Bone marrow (tissue), 2 donors: ENCODE data around the gene PYY.
"Not testable (repeated sequence)": the region's sequence is repeated elsewhere in the genome, so short reads cannot be mapped to it uniquely, and the experiment has no call there.

ENCODE experiments used
- DNase-seq, 2 donors: peaks; one replicate each; lab custom pipeline; 2025; lab: John Stamatoyannopoulos, UW

PYY gene

GRCh38 chr17:43945074-43945829, 8.5 kb downstream of the PYY start:
- no peak for DNase-seq

- DNase-seq = no peak
Measured at GRCh38 chr17:43942051-43942685, 11.6 kb downstream of the PYY start, which contains the start of gene PPY. Gene PPY, minus strand, starts transcription at chr17:43942476. Its CDS starts 822 bp downstream, at chr17:43941654.

- DNase-seq = no peak
Measured at GRCh38 chr17:43940630-43941029, 13.1 kb downstream of the PYY start.

GRCh38 chr17:43939886-43940285, 13.9 kb downstream of the PYY start:
- DNase-seq = no peak

DNA sequence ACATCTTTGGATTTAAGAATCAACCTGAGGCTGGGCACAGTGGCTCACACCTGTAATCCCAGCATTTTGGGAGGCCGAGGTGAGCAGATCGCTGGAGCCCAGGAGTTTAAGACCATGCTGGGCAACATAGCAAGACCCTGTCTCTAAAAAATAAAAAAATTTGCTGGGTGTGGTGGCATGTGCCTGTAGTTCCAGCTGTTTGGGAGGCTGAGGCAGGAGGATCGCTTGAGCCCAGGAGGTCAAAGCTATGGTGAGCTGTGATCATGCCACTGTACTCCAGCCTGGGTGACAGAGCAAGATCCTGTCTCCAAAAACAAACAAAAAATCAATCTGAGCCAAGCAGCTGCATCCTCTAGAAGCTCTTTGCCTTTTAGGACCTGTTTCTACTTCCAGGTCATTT, 14.3 kb downstream of the PYY start:
- DNase-seq = not testable (repeated sequence)

DNA sequence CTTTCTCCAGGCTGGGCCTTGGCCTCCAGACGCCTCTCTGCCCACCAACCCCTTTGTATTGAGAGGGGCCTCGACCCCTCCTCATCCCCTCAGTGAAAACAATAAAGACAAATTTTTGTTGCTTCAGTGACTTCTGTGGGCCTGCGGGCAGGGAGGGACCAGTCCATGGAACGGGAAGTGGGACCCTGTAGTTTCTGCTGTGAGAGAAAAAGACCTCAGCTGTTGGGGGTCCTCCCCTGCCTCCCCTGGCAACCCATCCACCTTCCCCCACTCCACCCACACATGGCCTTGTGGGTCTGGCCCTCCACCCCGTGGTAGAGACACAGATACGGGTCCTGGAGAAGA, 14.9 kb downstream of the PYY start:
- DNase-seq = no peak

DNA sequence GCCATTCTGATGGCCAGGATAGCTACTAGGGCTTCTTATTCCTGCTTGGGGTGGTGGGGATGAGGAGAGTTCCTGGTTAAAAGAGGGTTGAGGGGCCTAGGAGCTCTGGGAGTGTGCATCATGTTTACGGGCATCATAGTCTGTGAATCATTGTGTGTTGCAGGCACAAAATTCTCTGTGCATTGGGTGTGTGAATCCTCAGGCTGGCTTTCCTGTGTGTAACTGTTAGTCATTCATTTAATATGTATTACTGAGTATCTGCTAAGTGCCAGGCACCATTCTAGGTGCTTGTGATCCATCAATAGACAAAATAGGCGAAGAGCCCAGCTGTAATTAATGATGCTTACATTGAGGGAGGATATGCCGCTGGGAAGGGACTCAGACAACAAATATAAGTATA, 17.3 kb downstream of the PYY start:
- DNase-seq = no peak

GRCh38 chr17:43935926-43936261, 17.8 kb downstream of the PYY start:
- DNase-seq = no peak

- no peak for DNase-seq
Measured at GRCh38 chr17:43935204-43935925, 18.4 kb downstream of the PYY start.

- DNase-seq = no peak
Measured at GRCh38 chr17:43932923-43933322, 20.8 kb downstream of the PYY start.

DNA sequence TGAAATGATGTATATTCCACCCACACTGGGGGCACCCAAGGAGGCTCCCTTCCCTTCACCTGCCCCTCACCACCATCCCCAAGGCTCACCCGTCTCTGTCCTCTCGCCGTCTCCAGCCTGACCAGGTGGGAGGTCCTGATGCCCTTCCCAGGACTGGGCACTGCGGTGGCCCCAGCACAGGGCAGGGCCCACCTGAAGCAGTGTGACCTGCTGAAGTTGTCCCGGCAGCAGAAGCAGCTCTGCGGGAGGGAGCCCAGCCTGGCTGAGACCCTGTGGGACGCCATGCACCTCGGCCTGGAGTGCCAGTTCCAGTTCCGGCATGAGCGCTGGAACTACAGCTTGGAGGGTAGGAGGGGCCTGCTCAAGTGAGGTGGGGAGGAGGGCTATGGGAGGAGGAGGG, 21.4 kb downstream of the PYY start:
- no peak for DNase-seq

GRCh38 chr17:43931062-43931571, 22.6 kb downstream of the PYY start:
- DNase-seq = no peak

DNA sequence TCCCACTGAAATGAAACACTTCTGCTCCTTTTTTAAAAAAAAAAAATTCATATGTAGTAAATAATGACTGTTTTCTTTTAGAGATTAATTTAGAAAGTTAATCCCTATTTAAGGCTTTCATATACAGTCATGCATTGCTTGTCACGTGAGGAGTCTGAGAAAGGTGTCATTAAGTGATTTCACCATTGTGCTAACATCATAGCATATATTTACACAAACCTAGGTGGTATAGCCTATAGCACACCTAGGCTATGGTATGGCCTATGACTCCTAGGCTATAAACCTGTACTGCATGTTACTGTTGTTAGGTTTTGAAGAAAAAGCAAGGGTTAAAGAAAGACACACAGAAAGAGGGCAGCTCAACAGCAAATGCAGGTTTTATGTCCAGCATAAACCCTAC, 25.1 kb downstream of the PYY start:
- no peak for DNase-seq

GRCh38 chr17:43927929-43928328, 25.8 kb downstream of the PYY start:
- DNase-seq = not testable (repeated sequence)

DNA sequence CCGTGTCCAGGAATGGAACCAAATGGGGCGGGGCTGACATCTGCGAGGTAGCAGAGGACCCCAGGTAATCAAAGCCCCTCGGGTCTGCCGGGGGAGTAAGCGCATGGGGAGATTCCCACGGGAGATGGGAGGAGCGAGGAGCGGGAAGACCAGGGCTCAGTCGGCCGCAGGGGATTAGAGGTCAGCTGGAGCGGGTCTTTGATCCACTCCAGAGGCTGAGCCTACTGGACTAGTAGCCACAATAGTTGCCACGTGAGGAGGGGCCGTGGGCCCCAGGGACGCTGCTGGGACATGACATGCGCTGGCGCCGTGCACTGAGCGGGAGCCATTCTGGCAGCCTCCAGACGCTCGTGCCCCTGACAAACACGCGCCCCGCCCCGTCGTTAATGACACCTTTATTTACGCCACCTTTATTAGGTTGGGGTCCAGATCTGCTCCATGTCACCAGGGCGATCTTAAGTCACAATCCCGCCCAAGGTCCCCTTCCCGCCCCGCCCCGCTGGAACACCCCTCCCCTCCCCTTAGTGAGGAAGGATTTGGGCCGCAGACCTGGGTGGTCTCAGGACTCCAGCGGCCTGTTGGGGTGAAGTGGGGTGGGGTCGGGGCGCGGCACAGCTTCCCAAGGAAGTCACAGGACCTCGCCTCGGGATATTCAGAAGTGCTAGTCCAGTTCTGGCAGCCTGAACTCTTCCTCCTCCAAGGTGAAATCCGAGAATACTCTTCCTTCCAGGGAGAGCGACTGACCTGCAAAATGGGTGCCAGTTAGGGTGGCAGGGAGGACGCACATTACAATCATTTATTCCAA, 26.5 kb downstream of the PYY start:
- no peak for DNase-seq

DNA sequence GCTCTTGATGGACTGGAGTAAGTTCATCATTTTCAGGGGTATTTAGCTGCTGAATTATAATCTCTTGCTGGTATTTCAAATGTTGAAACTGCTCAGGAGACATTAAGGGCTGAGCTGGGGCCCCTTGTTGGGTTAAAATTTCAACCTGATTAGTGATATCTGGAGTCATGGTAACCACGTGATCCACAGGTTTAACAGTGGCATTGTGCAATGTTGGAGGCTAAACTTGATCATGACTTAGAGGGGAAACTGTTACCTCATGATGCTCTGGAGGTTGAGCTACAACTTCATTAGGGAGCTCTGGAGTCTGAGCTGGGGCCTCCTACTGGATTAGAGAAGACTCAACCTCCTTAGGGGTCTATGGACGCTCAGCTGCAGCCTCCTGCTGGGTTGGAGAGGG, 29.2 kb downstream of the PYY start:
- DNase-seq = no peak

DNA sequence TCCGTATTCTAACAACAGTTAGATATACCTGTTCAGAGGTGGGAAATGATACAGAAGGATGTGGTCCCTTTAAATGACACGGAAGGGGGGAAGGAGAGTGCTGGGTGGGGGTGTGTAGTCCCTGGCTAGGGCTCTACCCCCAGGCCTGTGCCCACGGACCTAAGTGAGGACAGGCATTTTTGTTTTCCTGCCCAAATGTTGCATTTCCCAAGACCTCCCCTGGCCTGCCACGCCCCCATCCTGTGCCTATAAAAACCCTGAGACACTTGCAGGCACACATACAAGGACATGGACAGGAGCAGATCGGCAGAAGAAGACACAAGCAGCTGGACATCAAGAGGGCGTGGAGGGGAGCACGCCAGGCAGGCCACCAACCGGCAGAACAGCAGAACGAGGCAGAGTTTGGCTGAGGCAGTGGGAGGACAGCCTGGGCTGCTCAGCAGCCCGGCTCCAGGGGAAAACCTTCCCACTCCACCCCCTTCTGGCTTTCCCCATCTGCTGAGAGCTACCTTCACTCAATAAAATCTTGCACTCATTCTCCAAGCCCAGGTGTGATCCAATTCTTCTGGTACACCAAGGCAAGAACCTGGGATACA, 33.1 kb downstream of the PYY start:
- no peak for DNase-seq

- DNase-seq = no peak
Measured at GRCh38 chr17:43918026-43918389, 35.7 kb downstream of the PYY start.

- peak; percentile 18 to 30 for DNase-seq
Measured at GRCh38 chr17:43917348-43918025, 36.3 kb downstream of the PYY start.

- DNase-seq = no peak
Measured at GRCh38 chr17:43917016-43917347, 36.8 kb downstream of the PYY start.

DNA sequence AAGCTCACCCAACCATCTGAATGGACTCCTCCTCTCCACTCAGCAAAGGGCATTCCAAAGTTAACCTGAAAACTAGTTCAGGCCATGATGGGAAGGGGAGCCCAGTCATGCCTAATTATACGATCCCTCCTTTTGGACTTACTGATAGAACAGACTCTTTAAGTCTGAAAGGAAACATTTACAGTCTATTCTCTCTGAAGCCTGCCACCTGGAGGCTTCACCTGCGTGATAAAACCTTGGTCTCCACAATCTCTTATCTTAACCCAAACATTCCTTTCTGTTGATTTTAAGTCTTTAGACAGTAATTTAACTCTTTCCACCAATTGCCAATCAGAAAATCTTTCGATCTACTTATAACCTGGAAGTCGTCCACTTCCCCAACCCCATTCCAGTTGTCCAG, 37.4 kb downstream of the PYY start:
- no peak for DNase-seq
